Gastrocnemius medialis (tissue), 4 donors: ENCODE measurements around the gene RESP18. TPM values are rescaled to one million over a fixed set of nuclear protein-coding genes. Genes with fewer than 3 reads are reported as not detected.

Experiments
- ATAC-seq, 2 donors: fragments of 150-250 bp; one replicate each; pipeline ENCODE4 v1.9.1; 2016
- DNase-seq, 2 donors: peaks; one replicate each; pipeline ENCODE4 v3.0.0-alpha.2; 2019
- H3K27ac ChIP-seq, 4 donors: fragments of 200-600 bp; sonication (generic); 1 replicate in 1 of 4; 2 replicates in 3 of 4; pipeline ENCODE4 v1.5.1; 2016 to 2018; ENCODE audit warnings: mild to moderate bottlenecking in 2 of 4, moderate library complexity in 1 of 4
- H3K27me3 ChIP-seq, 3 donors: fragments of 200-600 bp; sonication (generic) in 2 of 3; 1 replicate in 1 of 3; 2 replicates in 2 of 3; pipeline versions ENCODE4 v1.5.1 to v1.6.0; 2016 to 2019; ENCODE audit warnings: mild to moderate bottlenecking in 1 of 3, moderate library complexity in 1 of 3
- H3K36me3 ChIP-seq, 2 donors: fragments of 200-600 bp; sonication (generic) in 1 of 2; one replicate each; pipeline ENCODE4 v1.5.1; 2017 to 2018
- H3K4me1 ChIP-seq, 2 donors: fragments of 200-600 bp; sonication (generic) in 1 of 2; one replicate each; pipeline ENCODE4 v1.5.1; 2016 to 2017; ENCODE audit warnings: mild to moderate bottlenecking in 2 of 2
- H3K4me3 ChIP-seq, 4 donors: fragments of 200-600 bp; sonication (generic) in 3 of 4; 1 replicate in 1 of 4; 2 replicates in 3 of 4; pipeline ENCODE4 v1.5.1; 2016 to 2019; ENCODE audit warnings: mild to moderate bottlenecking in 2 of 4
- H3K9me3 ChIP-seq, 3 donors: fragments of 200-600 bp; sonication (generic) in 2 of 3; 1 replicate in 1 of 3; 2 replicates in 2 of 3; pipeline ENCODE4 v1.5.1; 2016 to 2019
- POLR2A ChIP-seq, 2 donors: fragments of 450-650 bp; IDR thresholded peaks; one replicate each; pipeline ENCODE4 v1.6.1; 2017; ENCODE audit warnings: antibody characterized with exemption in 2 of 2, mild to moderate bottlenecking in 2 of 2, moderate library complexity in 2 of 2
- in situ Hi-C, 4 donors: fragments of 200-750 bp; cut with MboI; loops; one replicate each; pipeline versions ENCODE4 v1.15.0 to v1.8.0; 2017; ENCODE audit warnings: low sequenced_read_pairs in 4 of 4
- intact Hi-C: fragments of 100-400 bp; cut with DNase I; formaldehyde crosslinking; loops from one replicate; pipeline ENCODE4 v1.15.1; 2023; ENCODE audit warnings: low total_unique reads
- total RNA-seq, 4 donors: library from RNA; depleted of rRNA; stranded (reverse); fragments of >200 nt; gene quantifications; one replicate each; pipeline versions ENCODE4 v1.1.0 to v1.2.3, GENCODE V29; 2016
- TF ChIP-seq, protein P1 (sequence below), 5 experiments: fragments of 450-650 bp in 3 of 5; fragments of 200-600 bp in 2 of 5; sonication (generic) in 2 of 5; IDR thresholded peaks in 4 of 5; conservative IDR thresholded peaks in 1 of 5; 1 replicate in 4 of 5; 2 replicates in 1 of 5; pipeline ENCODE4 v1.5.1; 2016 to 2019; ENCODE audit warnings: antibody characterized with exemption in 5 of 5, mild to moderate bottlenecking in 3 of 5, moderate library complexity in 3 of 5

The RESP18 gene
- total RNA-seq, 4 donors from 2014 or later: not detected

- no peak for TF ChIP-seq POLR2A (IDR thresholded peaks at IDR 0.05)
- TF ChIP-seq, protein P1, sequence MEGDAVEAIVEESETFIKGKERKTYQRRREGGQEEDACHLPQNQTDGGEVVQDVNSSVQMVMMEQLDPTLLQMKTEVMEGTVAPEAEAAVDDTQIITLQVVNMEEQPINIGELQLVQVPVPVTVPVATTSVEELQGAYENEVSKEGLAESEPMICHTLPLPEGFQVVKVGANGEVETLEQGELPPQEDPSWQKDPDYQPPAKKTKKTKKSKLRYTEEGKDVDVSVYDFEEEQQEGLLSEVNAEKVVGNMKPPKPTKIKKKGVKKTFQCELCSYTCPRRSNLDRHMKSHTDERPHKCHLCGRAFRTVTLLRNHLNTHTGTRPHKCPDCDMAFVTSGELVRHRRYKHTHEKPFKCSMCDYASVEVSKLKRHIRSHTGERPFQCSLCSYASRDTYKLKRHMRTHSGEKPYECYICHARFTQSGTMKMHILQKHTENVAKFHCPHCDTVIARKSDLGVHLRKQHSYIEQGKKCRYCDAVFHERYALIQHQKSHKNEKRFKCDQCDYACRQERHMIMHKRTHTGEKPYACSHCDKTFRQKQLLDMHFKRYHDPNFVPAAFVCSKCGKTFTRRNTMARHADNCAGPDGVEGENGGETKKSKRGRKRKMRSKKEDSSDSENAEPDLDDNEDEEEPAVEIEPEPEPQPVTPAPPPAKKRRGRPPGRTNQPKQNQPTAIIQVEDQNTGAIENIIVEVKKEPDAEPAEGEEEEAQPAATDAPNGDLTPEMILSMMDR (IDR thresholded peaks at IDR 0.05 in 4 of 5, conservative IDR thresholded peaks at IDR 0.05 in 1 of 5): no peak
- intact Hi-C loops: loop anchor here (5.0 to 10.0 kb wide), 3 partner anchors 90 to 302 kb away; partner anchors contain the start of genes CRYBA2 and DNPEP
- no peak for ATAC-seq
- Histone ChIP-seq H3K4me1 (peaks cover 8 to 10% of the 10 kb centered on the region in 2 donors), H3K4me3 (no peak overlapping the region), H3K36me3 (no peaks in the 10 kb centered on the region), H3K27me3 (no peaks in the 10 kb centered on the region), H3K27ac (no peak overlapping the region), H3K9me3 (no peaks in the 10 kb centered on the region)
- in situ Hi-C loops: loop anchor here (5.0 to 25.0 kb wide), 4 partner anchors 132 to 240 kb away; partner anchors contain the start of genes NHEJ1 (in 2 of the 4), CHPF (in 1 of the 4), SLC23A3 (in 1 of the 4) and TMEM198 (in 1 of the 4)
- DNase-seq: no peak
Observed at GRCh38 chr2:219296631-219297391, 35.7 kb downstream of the RESP18 start.

GRCh38 chr2:219296142-219296541 lies 36.4 kb downstream of the RESP18 start:
- in situ Hi-C loops: loop anchor here (5.0 to 25.0 kb wide), 4 partner anchors 131 to 241 kb away; partner anchors contain the start of genes NHEJ1 (in 2 of the 4), CHPF (in 1 of the 4), SLC23A3 (in 1 of the 4) and TMEM198 (in 1 of the 4)
- H3K9me3 ChIP-seq: no peaks in the 10 kb centered on the region
- TF ChIP-seq, protein P1 (IDR thresholded peaks at IDR 0.05 in 4 of 5, conservative IDR thresholded peaks at IDR 0.05 in 1 of 5): no peak
- TF ChIP-seq POLR2A (IDR thresholded peaks at IDR 0.05): no peak
- DNase-seq: no peak
- H3K4me3 ChIP-seq: no peak overlapping the region
- intact Hi-C loops: loop anchor here (5.0 to 10.0 kb wide), 3 partner anchors 91 to 301 kb away; partner anchors contain the start of genes CRYBA2 and DNPEP
- H3K36me3 ChIP-seq: no peaks in the 10 kb centered on the region
- no peak overlapping the region for H3K27ac ChIP-seq
- H3K27me3 ChIP-seq: no peaks in the 10 kb centered on the region
- peaks cover 8 to 10% of the 10 kb centered on the region in 2 donors for H3K4me1 ChIP-seq
- no peak for ATAC-seq

DNA sequence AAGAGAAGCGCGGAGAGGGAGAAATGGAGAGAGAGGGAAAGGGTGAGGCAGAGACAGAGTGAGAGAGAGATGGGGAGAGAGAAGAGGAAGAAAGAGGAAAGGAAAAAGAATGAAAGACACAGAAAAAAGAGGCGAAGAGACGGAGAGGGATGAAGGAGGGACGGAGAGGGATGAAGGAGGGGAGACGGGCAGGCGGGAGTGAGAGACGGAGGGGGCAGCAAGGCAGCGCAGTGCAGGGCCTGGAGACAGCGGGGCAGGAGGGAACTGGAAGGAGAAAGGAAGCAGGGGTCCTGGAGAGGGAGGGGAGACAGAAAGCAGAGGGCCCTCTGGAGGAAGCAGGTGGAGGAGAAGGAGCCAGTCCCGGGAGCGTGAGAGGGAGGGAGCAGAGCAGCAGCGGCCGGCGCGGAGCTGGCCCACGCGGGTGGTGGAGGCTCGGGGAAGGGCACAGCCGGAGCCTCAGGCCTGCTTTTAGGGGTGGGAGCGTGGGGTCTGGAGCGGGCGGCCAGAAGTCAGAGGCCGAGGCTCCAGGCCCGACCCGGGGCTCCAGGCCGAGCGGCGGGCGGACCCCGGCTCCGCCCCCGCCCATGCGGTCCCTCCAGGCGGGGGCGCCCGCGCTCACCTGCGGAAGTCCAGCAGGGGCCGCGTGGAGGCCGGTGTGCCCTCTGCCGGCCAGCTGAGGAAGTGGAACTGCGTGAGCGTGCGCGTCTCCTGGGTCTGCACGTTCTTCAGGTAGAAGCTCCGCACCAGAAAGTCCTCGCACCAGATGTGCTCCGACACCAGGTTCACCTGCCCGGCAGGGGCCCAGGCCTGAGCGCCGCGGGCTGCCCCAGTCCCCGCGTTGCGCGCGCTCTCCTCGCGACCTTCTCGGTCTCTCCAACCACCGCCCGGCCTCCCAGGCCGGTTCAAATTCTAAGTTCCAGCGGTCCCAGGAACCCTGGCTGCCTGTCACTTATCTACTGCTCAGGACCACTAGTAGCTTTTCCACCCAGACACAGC lies 37.9 kb downstream of the RESP18 start:
- H3K4me1 ChIP-seq: peaks cover 8 to 10% of the 10 kb centered on the region in 2 donors
- H3K36me3 ChIP-seq: no peaks in the 10 kb centered on the region
- no peaks in the 10 kb centered on the region for H3K27me3 ChIP-seq
- peak in 1 of 2 donors; percentile 30 for TF ChIP-seq POLR2A (IDR thresholded peaks at IDR 0.05)
- TF ChIP-seq, protein P1 (IDR thresholded peaks at IDR 0.05 in 4 of 5, conservative IDR thresholded peaks at IDR 0.05 in 1 of 5): peak; percentile 95 to 99 (median 98)
- peak; percentile 85 to 86 for ATAC-seq
- peak; percentile 64 to 80 for DNase-seq
- H3K9me3 ChIP-seq: no peaks in the 10 kb centered on the region
- intact Hi-C loops: loop anchor here (1.0 to 10.0 kb wide), 5 partner anchors 17 to 300 kb away; partner anchors contain the start of genes CRYBA2 and DNPEP
- peak overlapping the region; percentile 57 to 63 (median 58) for H3K4me3 ChIP-seq
- in situ Hi-C loops: loop anchor here (5.0 to 25.0 kb wide), 4 partner anchors 130 to 243 kb away; partner anchors contain the start of genes NHEJ1 (in 2 of the 4), CHPF (in 1 of the 4), SLC23A3 (in 1 of the 4) and TMEM198 (in 1 of the 4)
- H3K27ac ChIP-seq: peak overlapping the region; percentile 68 to 82 (median 77)

DNA sequence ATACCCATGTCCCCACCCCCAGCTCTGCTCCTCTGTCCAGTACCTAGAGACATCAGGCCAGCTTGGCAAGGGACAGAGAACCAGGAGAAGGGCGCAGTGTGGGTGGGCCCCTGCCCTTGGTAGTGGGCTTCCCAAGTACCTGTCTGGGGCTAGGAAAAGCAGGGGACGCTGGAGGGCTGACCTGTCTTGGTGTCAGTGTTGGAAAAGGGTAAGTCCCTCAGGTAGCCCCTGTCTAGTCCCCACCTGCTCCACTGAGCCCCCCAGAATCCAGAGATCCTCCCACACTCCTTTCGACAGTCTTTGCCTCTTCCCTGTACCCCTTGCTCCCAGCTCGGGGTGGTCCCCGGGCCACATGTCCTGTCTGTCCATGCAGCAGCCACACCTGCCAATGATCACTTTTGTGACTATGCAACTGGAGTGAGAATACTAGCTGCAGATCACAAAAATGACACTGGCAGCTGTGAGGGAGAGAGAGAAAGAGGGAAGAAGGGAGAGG lies 38.8 kb downstream of the RESP18 start:
- H3K27ac ChIP-seq: peak overlapping the region in 3 of 4 donors; percentile 68 to 82 (median 80)
- TF ChIP-seq, protein P1 (IDR thresholded peaks at IDR 0.05 in 4 of 5, conservative IDR thresholded peaks at IDR 0.05 in 1 of 5): no peak
- DNase-seq (peak in 1 of 2 donors; percentile 6), ATAC-seq (no peak)
- H3K36me3 ChIP-seq: no peaks in the 10 kb centered on the region
- in situ Hi-C loops: loop anchor here in 2 of 4 donors (10.0 to 25.0 kb wide), 3 partner anchors 129 to 244 kb away; partner anchors contain the start of genes NHEJ1 (in 2 of the 2), CHPF (in 1 of the 2), SLC23A3 (in 1 of the 2) and TMEM198 (in 1 of the 2)
- peaks cover 8 to 10% of the 10 kb centered on the region in 2 donors for H3K4me1 ChIP-seq
- H3K9me3 ChIP-seq: no peaks in the 10 kb centered on the region
- no peaks in the 10 kb centered on the region for H3K27me3 ChIP-seq
- no peak overlapping the region for H3K4me3 ChIP-seq
- intact Hi-C loops: loop anchor here (1.0 to 10.0 kb wide), 4 partner anchors 16 to 299 kb away; partner anchors contain the start of gene CRYBA2
